Activated CD4-positive, alpha-beta T cell treated with anti-CD3 and anti-CD28 coated beads, Interleukin-2, Interleukin-4, amounts not matched to agents 100 ng/mL and 50 ng/mL, durations not matched to agents 16 hours and 8 hours (primary cell): Measurements from ENCODE around the gene CLEC4F.

Experiments
- DNase-seq: peaks from one replicate; pipeline ENCODE4 v3.0.0-alpha.2; 2020; ENCODE audit warnings: low spot score

The CLEC4F gene, protein sequence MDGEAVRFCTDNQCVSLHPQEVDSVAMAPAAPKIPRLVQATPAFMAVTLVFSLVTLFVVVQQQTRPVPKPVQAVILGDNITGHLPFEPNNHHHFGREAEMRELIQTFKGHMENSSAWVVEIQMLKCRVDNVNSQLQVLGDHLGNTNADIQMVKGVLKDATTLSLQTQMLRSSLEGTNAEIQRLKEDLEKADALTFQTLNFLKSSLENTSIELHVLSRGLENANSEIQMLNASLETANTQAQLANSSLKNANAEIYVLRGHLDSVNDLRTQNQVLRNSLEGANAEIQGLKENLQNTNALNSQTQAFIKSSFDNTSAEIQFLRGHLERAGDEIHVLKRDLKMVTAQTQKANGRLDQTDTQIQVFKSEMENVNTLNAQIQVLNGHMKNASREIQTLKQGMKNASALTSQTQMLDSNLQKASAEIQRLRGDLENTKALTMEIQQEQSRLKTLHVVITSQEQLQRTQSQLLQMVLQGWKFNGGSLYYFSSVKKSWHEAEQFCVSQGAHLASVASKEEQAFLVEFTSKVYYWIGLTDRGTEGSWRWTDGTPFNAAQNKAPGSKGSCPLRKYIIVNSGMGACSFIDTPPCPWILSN

DNA sequence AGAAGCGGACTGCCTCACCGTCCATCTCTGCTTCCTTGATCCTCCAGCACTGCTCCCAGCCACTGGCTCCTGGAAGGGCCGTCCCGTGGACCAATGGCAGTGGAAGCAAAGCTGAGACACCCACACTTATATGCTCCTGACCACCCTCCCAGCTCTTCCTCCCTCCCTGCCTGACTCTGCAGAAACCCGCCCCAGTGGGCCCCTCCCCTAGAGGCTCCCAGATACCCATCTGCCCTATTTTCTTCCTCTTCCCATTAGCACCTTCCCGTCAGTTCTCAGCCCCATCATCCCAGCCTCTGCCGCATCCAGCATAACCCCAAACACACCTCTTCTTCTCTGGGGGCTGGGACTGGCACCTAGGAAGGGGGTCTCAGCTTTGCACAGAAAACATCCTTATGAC is at the start of gene CLEC4F:
TSS of gene CLEC4F (minus strand) at position 101 of the 400 bp plus-strand sequence. CDS start at position 25, 76 bp downstream.
- DNase-seq, result no peak

DNA sequence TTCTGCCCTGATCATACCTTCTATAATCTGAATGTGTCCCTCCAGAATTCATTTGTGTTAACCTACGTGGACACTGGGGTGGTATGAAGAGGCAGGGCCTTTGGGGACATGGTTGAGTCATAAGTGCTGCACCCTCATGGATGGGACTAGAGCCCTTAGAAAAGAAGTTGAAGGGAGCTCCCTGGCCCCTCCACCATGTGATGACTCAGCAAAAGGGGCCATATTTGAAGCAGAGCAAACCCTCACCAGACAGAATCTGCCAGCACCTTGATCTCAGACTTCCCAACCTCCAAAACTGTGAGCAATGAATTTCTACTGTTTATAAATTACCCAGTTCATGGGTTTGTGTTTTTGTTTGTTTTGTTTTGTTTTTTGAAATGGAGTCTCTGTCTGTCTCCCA is 48.6 kb upstream of the CLEC4F start:
- DNase-seq, result no peak

DNA sequence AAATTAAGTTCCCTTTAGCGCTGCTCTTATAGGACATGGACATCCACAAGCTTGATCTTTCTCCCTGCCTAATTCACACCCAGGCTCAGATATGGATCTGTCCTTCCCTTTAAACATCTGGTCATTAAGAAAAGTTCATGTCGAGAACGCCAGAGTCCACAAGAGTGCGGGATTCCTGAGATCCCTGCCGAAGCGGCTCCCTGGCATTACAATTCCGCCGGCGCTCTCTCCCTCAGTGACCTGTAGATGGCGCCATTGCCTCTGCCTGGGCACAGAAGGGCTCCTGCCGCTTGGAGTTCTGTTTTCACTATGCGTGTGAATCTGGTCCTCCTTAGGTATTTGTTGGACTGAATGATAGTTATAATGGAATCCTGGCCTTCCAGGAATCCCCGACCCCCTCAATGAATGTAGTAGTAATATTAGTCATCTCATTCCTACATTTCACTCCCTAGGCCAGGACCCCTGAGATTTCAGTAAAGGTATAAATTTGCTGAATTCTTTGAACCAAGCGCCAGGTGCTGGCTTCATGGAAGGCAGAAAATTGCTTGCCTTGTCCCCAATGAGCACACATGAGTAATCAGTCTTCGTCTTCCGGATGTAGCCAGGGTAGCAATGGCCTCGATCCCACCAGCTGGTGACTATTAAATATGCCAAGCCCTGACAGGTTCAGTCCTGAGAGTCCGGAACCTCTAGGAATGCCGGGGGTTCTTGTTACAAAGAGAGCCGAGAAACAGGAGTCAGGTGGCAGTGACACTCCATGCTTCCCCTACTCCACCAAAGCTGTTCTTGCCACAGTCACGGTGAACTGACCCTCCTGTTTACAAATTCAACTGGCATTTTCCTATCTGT is 41.6 kb upstream of the CLEC4F start:
- peak; percentile 83 for DNase-seq

DNA sequence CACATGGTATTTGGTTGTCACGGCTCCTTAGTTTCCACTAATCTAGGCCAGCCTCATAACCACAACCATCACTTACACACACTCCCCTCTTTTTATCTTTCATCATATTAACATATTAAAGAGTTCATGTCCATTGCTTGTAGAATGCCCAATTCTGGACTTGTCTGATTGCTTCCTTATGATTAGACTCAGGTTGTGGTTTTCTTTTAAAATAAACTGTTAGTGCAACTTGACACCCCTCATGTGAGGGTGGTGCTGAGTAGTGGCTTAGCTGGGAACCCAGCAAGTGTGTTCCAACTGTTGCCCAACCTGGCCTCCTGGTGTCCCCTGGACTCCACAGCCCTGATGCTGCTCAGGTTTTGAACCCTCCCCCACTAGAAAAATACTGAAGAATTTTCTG is 35.3 kb upstream of the CLEC4F start:
- DNase-seq, result no peak

DNA sequence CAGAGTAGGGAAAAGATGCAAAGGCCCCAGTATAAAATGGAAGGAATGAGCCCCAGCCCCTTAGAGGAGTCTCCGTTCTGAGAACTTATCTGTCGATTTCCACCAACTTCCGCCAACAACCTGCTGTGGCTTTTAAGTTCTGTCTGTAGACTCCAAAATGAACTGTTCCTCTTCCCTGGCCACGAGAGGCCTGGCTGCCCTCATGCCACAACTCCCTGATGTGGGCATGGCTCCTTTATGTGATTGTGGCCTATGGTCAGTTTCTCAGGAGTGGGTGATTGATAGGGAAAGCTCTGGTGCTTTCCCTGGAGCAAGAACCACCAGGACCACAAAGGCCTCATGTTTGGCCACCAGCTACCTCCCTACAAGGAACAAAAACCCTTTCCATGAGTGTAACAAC is 34.0 kb upstream of the CLEC4F start:
- no peak for DNase-seq

DNA sequence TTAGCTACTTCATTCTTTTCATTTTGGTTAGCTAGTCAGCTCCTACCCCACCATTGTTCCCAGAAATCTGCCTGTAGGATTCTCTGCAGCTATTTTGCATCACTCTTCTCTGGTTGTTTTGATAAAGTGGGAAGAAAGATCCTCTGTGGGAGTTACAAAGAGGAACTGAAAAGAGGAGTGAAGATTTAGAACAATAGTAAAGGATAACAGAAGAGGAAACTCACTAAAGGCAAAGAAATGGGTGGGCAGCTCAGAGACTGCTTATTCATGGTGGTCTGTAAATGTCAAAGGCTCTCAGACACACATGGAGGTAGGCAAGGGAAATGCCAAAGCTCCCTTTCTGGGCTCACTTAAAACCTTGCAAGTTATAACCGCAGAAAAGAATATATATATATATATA is 32.4 kb upstream of the CLEC4F start:
- DNase-seq, result no peak

DNA sequence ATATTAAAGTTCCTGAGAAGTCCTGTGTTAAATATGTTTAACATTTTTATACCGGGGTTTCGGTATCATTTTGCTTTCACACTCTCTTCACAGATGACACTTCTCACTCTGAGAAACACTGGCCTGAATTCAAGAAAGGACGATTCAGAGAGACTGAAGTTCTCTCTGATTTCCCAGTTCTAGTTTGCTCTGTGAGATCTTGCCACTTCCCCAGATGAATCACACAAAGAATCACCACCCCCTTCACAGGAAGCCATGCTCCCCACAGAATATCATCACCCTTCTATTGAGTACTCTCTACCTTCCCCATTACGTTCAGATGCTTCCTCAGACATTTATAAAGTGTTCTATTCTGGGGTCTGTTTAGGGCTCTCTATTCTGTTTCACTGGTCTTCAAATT is 31.3 kb upstream of the CLEC4F start:
- DNase-seq, result peak; percentile 91

DNA sequence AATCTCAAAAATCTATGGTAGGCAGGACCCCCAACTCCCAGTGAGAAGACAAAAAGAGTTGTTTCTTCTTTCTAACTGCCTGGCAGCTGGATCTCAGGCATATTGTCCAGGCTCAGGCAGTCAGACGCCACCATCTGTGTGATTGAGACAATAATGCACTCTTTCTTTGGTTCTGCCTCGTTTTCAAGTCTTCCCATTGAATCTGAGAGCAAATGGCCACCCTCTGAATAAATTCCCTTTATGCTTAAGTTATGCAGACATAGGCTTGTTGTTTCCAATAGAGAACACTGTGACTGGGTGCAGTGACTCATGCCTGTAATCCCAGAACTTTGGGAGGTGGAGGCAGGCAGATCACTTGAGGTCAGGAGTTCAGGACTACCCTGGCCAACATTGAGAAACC is 30.5 kb upstream of the CLEC4F start:
- no peak for DNase-seq

DNA sequence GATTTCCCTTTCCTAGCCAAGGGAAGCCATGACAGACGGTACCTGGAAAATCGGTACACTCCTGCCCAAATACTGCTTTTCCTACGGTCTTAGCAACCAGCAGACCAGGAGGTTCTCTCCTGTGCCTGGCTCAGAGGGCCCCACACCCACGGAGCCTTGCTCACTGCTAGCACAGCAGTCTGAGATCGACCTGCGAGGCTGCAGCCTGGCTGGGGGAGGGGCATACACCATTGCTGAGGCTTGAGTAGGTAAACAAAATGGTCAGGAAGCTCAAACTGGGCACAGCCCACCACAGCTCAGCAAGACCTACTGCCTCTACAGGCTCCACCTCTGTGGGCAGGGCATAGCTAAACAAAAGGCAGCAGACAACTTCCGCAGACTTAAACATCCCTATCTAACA is 22.0 kb upstream of the CLEC4F start:
- DNase-seq, result no peak

DNA sequence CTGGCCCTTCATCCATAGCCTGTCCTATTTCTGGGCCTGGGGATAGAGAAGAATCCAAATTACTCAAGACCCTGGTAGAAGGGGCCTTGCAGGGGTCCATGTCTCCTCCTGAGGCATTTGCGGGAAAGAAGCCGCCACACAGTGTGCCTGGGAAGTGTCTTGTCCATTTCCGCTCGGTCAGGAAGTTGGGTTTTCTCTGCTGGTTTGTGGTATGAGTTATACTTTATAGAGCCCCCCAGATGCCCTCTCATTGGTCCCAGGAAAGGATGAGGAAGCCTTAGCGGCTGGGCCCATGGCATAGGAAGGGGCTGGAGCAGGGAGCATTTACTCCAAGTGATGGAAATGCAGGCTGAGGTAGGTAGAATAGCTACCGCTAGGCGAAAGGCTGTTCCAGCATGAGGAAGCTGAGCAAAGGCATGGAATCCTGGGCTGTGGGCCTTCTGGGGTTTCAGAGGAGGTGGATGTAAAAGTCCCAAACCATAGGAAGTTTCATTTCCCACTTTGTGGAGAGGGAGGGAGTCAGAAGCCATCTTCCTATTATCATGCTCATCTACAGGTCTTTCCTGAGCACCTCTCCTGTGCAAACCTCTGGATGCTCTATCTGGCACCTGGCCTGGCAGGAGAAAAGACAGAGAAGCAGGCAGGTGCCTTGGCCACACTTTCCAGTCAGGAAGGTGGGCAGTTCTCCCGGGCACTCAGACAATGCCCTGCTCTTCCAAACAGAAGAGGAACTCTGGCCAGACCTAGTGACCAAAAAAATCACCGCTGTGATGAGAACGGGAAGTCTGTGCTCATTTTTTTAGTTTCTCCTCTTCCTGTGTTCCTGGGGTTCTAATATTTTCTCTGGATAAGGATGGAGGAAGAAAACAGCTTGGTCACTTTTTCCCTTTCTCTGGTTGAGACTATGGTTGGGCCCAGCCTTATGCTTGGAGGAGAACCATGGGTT is 17.9 kb upstream of the CLEC4F start:
- no peak for DNase-seq

DNA sequence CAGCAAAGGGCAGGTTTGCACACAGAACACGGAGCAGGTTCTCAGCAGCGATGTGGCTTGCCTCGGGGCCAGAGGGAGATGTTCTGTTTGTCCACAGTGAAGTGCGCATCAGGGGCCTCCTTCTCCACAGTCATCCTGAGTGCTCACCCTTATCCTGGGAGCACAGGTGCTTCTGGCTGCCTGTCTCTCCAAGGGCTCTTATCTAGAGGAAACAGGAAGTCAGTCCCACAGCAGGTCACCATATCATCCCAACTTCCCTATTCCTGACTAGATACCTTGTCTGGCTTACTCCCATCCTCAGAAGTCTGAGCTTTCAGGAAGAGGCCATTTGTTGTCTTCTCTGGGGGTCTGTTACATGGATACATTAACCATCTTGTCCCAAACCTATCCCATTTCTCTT is 15.2 kb upstream of the CLEC4F start, which contains the start of gene CD207:
TSS of gene CD207 (minus strand) at position 174 of the 400 bp plus-strand sequence. CDS start at position 134, 40 bp downstream.
- no peak for DNase-seq

DNA sequence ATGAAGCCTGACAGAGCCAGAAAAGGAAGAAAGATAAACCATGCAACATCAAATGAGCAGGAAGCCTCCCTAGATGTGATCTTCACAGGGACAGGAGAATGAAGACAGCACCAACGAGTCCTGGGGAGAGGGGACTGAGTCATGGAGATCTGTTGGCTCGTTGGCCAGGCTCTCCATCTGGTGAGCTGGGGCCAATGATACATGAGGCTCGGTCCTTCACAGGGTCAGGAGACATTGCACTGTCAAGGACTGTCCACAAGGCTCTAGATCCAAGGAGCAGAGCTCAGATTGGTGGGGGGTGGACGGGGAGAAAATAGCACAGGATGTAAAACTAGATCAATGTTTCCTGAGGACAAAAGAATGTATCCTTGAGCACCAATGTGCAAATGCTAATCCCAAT is 14.5 kb upstream of the CLEC4F start:
- no peak for DNase-seq

DNA sequence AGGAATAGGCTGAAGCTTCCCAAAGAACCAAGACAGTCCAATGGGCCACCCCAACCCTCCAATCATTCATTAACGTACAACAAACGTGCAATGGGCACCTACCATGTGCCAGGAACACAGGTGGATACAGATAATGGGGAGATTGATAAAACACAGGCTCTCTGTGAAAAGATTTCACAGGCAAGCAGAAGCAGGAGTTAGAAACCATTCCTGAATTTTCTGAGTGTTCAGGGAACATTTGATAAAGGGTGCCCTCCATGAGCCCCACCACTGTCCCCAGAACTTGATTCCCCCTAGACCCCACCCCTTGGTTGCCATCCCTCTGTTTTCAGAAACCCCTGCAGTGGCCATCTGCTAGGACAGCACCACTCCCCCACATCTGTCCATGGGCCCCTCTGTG is 13.7 kb upstream of the CLEC4F start:
- no peak for DNase-seq

DNA sequence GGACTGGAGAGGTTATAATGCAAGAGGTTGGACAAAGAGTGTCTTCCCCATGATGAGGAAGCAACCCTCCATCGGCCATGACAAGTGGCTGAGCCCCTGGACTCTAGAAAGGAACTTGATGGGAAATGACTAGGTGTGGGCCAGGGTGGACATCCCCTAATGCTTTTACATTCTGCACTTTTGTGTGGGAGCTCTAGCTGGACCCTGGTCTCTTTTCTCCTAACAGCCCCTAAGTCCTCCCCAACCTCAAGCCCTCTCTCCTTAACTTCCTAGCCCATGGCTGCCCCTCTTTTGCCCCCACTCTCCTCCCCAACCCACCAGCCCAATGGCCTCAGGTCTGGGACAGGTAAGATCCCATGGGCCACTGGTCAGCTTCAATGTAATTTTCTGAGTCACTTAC is 12.8 kb upstream of the CLEC4F start:
- no peak for DNase-seq

DNA sequence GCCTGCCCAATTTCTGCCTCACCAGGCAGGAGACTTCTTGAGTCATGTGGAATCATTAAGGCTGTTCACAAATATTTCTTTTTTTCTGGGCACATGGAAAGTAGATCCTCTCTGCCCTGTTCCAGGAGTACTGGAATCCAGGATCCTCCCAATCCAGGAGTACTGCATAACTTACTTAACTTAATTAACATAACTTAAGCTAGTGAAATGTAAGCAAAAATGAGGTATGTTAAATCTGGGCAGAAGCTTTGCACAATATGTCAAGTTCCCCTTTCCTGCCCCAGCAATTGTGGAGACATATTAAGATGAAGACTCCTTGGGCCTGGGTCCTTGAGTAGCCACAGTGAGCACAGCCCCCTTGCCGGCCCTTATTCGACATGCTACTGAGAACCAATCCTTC is 12.0 kb upstream of the CLEC4F start:
- DNase-seq, result no peak

DNA sequence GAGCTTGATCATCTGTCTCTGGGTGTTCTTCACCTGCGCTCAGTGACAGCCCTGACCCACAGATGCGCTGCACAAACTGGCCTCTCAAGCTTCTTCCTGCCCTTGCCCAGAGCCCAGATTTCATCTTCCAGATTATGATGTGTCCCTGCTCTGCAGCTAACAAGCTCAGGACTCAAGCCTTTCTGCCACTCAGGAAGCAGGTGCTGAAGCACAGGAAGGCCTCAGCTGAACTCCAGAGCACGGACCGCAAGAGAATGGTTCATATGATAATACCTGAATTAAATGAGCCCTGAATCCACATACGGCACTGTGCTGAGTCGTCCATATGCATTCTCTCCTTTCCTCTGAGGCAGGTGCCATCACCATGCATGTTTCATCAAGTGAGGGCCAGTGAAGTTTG is 11.5 kb upstream of the CLEC4F start:
- DNase-seq, result no peak

DNA sequence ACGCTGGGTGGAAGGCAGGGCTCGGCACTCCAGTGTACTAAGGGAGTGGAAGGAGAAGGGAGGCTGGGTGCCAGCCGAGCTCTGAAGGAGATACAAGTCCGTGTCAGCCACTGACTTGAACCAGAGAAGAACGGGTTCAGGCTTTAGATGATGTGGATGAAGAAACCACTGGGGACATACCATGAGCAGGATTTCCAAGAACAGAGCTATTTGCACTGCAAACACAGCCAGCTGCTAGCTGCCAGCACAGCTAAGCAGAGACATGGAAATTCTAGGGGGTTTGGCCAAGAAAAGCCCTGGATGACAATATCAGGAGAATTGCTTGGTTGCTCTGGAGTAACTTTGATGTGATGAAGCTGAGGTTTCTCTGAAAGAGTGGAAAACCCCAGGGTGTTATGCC is 10.0 kb upstream of the CLEC4F start:
- no peak for DNase-seq

DNA sequence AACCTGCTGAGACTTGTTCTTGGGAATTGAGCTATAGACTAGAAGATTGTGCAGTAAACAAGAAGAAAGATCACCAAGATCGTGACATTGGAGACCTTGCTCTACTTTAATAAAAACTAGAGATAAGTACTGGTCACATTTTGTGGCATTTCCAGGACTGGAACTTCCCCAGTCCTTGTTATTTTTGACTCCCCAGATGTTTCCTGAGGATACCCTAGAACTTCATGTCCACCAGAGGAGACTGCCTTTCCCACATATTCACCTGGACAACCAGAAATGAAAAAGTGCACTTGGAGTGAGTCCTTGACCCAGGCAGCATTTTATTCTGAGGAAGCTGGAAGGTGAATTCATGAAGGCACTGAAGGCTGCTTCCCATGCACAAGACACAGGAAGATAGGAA is 9.5 kb upstream of the CLEC4F start:
- DNase-seq, result no peak

DNA sequence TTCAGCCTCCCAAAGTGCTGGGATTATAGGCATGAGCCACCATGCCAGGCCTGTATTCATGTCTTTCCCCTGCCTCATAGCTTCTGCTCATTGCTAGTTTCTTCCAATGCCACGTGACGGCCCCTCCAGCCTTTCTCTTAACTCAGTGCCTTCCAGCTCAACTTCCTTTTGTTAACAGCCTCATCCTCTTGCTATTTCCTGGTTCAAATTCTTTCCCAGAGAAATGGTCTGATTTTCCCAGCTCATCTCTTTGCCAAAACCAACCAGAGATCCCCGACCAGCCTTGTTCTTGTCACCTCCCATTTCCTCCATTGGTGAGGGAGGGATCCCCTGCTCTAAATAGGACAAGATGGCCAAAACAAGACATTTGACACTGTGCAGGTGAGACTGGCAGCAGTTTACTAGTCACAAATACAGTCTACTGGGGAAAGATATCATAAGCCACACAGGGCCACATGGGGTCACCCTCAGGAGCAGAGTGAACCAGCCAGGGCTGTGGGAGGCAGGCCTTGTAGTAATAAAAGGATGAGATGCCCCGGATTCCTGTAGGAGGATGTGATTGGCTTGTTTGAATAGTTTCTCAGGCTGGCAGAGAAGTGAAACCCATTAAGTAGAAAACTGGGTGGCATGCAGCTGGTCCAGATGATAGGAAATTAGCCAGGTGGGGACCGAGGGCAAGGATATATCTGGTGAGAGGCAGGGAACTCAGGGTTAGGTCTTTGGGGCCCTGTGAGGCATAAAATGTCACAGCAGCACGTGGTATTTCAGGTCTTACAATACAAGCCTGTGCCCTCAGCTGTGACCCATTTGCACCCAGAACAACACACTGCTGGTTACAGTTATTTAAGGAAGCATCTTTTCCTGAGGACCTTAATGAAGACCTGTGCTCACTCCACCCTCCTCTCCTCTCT is 8.8 kb upstream of the CLEC4F start:
- no peak for DNase-seq

DNA sequence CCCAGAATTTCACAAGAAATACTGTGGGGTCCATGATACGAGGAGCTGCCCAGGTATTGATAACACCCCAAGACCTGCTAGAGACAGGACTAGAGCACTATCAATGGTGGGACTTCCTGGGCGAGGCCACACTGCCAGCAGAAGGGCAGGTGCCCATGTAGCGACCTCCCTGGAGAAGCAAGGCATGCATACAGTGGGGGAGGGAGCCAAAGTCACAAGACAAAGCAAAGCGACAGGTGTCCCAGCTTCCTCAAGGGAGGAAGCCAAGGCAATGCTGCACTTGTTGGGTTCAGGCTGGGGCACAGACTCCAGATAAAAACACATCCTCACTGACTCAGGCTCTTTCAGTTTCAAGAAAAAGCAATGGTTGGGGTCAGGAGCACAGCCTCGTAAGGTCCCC is 7.7 kb upstream of the CLEC4F start:
- DNase-seq, result no peak

DNA sequence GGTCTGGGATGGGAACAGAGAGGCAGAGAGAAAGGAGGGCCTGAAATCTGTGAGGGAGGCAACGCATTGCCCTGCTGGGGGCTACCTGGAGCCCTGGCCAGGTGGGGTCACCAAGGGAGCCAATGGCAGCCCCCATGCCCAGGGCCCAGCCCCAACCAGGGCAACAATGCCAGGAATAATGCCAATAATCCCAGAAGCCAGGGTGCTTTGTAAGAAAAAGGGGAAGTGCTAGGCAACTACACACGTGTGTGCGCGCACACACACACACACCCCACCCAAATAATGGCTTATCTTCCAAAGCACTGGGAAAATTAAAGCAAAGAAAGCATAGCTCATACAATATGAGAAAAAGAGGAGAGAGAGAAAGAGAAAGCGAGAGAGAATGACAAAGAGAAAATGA is 7.0 kb upstream of the CLEC4F start:
- DNase-seq, result no peak
